ENCODE results near the gene DUSP6.
A peak's percentile ranks its signal among the peaks of the same experiment; 100 is the strongest.
"Not testable (repeated sequence)": the region's sequence is repeated elsewhere in the genome, so short reads cannot be mapped to it uniquely, and the experiment has no call there.

DUSP6 gene

DNA sequence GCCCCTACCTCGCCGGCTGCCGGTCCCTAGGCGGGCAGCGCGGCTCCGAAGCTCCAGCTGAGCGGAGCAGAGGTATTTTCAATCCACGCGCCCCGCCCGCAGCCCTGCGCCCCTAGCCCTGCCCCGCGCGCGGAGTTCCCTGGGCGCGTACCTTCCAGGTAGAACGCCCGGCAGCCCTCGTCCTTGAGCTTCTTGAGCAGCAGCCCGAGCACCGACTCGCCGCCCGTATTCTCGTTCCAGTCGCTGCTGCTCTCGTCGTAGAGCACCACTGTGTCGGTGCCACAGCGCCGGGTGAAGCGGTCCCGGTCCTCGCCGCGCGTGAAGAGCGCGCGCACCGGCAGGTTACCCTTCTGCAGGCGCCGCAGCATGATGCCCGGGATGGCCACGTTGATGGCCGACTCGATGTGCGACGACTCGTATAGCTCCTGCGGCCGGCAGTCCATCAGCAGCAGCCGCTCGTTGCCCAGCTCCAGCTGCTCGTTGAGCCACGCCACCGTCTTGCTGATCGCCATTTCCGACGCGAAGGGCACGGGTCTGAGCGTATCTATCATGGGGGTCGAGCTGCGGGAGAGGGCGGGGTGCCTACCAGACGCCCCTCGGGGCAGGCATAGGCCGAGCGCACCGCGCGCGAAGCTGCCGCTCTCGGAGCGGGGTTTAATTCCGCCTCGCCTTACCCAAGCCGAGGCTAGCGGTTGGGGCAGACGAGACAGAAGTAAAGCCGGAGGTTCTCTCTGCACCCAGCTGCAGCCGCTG, 636 bp downstream of the DUSP6 start:
- peak in 1 of 2 experiments; percentile 73 for DNase-seq

DNA sequence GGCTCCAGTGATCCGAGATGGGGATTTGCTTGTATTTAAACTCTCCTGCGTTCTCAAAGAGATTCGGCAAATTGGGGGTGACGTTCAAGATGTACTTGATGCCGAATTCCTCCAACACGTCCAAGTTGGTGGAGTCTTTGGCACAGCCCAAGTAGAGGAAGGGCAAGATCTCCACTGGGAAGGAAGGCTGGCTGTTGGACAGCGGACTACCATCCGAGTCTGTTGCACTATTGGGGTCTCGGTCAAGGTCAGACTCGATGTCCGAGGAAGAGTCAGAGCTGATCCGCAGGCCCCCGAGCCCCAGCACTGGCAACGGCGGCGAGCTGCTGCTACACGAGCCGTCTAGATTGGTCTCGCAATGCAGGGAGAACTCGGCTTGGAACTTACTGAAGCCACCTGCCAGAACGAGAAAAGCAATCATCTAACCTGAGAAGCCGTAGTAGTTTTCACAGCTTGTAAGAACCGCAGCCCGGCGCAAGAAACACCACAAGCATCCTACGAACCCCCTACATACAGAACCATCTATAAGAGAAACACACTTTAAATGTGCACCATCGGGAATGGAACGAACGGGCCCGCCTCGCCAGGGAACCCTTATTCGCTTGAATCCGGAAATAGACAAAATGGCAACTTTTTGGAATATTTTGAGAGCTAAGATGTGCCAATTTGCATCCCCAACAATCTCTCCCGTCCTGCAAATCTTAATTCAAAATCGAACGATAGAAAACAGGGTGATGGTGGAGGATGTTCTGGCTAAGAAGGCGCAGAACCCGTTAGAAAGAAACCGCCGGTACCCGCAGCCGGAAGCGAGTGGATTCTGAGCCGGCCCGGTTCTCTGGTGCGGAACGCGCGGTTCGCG, 1.4 kb downstream of the DUSP6 start:
- peak in 1 of 2 experiments; percentile 29 for DNase-seq

DNA sequence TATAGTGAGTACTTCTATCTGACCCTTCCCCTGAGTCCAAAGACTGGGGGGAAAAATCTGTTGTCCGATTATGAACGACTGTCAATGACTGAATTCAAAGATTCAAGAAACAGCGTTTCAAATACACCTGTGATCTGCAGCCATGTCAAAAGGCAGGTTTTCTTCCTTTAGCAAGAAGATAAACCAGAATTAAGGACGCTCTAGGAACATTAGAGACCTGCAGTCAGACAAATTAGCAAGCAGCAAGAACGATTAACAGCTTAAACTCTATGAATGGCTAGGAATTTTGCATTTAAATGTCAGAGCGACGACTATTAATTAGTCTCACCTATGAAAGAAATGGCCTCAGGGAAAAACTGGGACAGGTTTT, 2.1 kb downstream of the DUSP6 start:
- no peak for DNase-seq

GRCh38 chr12:89349814-89350213, 2.5 kb downstream of the DUSP6 start:
- peak; percentile 28 to 64 for DNase-seq

GRCh38 chr12:89348894-89349699, 3.2 kb downstream of the DUSP6 start:
- no peak for DNase-seq

GRCh38 chr12:89347325-89347829, 4.9 kb downstream of the DUSP6 start:
- DNase-seq = no peak

- no peak for DNase-seq
These were observed 5.5 kb downstream of the DUSP6 start for GRCh38 chr12:89346741-89347324.

DNA sequence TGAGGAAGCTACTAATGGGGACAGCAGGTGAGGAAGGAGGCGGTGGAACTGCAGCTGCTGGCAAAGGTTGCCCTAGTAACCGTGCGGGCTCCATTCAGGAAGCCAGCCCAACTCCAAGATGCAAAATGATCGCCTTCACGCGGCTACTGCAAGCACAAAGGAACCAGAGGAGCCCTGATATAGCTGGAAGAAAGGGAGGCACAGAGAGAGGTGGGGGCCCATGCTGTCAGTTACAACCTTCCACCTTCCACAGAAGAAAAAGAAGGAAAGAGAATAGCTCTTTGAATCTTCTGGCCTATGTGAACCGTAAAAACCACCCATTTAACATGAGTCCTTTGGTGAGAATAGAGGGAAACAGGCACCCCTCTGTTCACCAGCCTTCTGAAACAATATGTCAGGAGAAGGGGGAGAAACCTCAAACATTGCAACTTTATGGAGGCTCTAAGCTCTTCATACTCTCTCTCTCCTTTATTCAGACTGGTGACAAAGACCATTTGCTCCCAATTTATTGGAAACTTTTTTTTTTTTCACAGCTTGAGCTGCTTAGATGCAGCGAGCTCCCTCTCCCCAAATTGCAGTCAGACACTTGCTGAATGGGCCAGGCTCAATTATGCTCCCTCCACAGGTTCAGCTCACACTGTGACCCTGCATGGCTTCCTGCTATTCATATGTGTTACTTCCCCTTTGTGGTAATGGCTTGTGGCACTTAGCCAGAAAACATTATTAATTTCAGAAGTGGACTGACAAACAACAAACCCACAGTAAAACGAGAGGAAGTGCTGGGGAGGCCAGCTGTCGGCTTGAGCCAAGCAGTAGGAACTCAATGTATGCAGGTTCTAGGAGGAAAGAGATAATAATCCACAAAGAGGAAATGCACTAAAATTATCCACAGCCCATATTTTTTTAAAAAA, 6.2 kb downstream of the DUSP6 start:
- peak; percentile 69 to 77 for DNase-seq

DNA sequence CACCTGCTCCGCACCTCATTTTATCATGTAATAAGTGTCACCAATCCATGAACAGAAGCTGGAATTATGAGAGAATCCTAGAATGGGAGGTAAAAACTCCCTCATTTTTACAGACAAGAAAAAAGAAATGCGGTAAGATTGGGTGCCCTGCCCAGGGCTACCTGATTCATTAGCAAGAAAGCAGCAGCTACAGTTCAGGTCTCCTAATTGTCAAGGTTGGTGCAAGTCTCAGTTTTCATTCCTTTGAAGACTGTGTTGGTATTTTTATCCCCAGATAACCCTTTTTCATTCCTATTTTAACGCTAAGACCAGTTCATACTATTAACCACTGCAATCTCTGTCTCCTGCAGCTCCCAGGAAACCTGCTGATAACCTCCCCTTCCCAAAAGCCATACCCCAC, 6.9 kb downstream of the DUSP6 start:
- DNase-seq = no peak

DNA sequence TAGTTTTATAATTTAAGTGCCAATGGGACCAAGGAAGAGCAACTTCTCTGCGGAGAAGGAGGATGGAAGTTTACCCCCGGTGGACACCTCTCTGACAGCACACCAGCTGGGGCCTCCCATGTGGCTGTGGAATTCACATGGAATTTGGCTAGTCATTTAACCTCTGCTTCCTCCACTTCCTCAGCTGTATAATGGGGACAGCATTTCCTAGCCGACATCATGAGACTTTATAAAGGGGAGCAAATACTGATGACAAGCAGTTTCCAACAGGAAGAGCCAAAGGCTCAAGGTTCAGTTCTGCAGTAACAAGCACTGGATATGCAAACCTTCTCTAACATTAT, 7.5 kb downstream of the DUSP6 start:
- DNase-seq = no peak

DNA sequence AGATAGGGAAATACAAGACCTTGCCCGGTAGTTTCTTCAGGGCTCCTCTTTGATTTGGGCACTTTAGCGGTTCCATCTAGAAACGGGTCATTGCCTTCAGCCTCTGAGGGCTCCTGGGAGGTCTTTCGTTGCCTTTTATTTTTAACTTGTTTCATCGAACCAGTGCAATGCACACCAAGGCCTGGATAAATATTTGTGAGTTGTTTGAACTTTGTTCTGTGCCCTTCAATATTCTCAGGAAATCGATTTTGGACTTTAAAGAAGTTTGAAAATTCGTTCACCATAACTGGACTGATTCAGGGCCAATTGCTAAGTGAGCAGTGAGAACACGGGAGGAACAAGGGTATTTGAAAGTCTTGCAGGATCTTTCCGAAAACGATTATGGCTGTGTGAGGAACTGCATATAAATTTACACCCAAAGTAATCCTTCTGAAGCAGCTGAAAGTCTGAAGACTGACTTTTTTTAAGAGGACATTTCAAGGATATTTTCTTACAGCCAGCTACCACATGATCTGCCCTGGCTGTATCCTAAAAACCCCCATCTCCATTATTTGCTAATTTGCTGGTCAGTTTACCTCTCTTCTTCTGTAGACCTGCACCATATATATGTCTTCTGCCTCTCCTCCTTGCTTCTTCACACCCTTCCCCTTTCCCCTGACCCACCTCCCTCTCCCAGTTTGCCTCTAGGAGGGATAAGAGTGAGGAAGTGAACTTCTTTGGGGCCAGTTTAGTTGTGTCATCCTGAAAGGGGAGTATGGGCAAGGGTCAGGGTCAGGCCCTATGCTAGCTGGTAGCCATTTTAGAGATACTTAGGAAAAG, 8.0 kb downstream of the DUSP6 start:
- DNase-seq = no peak

DNA sequence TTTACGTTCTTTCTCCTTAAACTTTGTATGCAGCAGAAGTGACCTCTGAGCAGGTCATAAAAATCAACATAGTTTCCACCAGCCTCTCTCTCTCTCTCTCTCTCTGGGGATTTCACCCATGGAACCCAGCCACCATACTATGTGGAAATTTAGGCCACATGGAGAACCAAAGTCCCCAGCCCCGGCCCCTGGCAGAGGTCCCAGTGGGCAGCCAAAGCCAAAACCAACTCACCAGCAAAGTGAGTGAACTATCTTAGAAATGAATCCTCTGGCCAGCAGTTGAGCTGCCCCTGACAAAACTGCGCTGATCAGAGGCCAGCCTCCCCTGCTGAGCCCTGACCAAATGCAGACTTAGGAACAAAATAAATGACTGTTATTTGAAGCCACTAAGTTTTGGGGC, 9.2 kb downstream of the DUSP6 start:
- DNase-seq = no peak

GRCh38 chr12:89340861-89341260, 11.4 kb downstream of the DUSP6 start:
- no peak for DNase-seq

DNA sequence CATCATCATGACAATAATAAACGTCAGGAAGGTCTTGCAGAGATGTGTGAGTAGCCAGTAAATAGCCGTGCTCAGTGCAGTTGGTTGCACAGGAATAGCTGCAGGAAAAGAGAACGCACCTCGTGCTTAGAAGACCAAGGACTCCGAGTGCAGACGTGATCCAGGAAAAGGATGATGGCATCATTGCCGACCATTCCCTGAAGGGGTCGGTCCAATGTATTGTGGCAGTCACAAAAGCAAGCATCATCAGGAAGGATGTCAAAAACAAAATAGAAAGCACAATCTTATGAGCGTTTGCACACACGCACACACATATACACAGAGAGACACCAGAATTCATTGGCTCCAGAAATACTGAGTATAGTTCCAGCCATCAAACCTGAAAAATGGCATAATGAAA, 12.8 kb downstream of the DUSP6 start:
- no peak for DNase-seq

GRCh38 chr12:89337136-89337535, 15.2 kb downstream of the DUSP6 start:
- DNase-seq = not testable (repeated sequence)

DNA sequence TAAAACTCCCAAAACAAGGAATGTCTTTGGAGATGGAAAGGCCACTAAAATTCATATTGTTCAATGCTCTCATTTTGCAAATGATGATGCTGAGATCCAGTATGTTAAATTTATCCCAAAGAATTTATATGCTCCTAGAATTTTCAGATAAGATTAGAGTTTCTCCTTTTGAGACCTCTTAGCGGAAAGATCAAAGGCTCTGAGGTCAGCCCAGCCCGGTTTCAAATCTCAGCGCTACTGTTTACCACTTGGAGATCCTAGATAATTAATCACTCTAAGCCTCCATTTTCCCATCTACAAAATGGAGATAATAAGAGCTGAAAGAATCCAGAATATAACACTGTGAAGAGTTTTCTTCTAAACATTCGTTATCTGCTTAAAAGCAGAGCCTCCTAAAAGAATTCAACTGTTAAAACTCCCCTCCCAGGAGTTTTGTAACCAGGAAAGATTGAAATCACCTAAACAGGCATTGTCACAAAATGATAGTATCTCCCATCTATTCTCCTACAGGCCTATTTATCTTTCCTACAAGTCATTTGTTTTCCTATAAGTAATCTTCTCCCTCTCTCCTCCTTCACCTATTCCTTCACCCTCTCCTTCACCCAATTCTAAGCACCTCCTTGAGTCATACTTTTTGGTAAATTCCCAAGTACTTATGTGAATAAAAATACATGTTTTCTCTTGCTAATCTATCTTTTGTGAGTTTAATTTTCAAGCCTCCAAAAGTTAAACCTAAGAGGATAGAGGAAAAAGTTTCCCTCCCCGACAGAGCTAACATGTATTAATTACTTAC, 16.7 kb downstream of the DUSP6 start:
- DNase-seq = no peak

GRCh38 chr12:89334548-89335169, 17.6 kb downstream of the DUSP6 start:
- no peak for DNase-seq

DNA sequence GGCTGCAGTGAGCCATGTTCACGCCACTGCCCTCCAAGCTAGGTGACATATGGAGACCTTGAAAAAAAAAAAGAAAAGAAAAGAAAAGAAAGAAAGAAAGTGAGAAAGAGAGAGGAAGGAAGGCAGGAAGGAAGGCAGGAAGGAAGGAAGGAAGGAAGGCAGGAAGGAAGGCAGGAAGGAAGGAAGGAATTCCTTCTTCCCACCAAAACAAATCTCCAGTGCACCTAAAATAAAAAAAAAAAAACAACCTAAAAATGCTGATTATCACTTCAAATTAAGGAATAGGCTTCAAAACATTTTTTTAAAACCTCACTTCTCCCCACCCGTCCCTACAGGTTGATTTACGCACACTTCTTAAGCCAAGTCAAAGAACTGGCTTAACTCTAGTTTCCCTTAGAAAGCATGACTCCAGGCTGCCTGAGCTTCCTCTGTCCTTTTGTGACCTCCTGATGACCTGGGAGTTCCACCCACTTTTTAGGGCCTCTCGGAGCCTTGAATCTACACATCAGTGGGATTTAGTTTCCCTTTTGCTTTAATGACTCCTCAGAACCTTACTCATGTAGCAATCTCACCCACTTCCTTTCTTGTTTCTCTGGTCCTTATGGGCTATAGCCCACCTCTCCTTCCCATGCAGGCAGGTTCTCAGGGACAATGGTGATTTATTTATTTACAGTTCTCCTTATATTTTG, 18.6 kb downstream of the DUSP6 start:
- no peak for DNase-seq

Measured in NCI-H526 (cell line).